OCI-LY1 (cell line): ENCODE measurements around the gene DNAJC28.

Source experiments
- CTCF ChIP-seq: fragments of 200-600 bp; sonication (generic), shearing (Covaris generic); IDR thresholded peaks from 2 replicates; pipeline ENCODE4 v1.5.1; 2017; ENCODE audit warnings: mild to moderate bottlenecking, antibody characterized with exemption, low read length, moderate library complexity, mixed read lengths
- EZH2 ChIP-seq: fragments of 200-600 bp; sonication (generic), shearing (Covaris generic); IDR thresholded peaks from 2 replicates; pipeline ENCODE4 v1.8.0; 2017; ENCODE audit warnings: borderline replicate concordance, mixed run types, mild to moderate bottlenecking, antibody characterized with exemption, low read length, moderate library complexity, mixed read lengths

- no peak for TF ChIP-seq CTCF
- TF ChIP-seq EZH2: no peak
Measured at GRCh38 chr21:33477066-33477465, 14.4 kb downstream of the DNAJC28 start.
